Smooth muscle cell (in vitro differentiated cells): Measurements from ENCODE around the gene SOCS3. TPM values are rescaled to one million over a fixed set of nuclear protein-coding genes. Genes with fewer than 3 reads are reported as not detected.
"Not testable (repeated sequence)": the region's sequence is repeated elsewhere in the genome, so short reads cannot be mapped to it uniquely, and the experiment has no call there.

Experiments used
- DNase-seq: peaks from one replicate; lab custom pipeline; 2025; ENCODE audit not compliant: unreplicated experiment; lab: John Stamatoyannopoulos, UW
- H2AFZ ChIP-seq: fragments of 200-600 bp; sonication (generic); 2 replicates; pipeline ENCODE4 v1.6.0; 2016; ENCODE audit warnings: antibody characterized with exemption, low read depth, mild to moderate bottlenecking
- H3F3A ChIP-seq: fragments of 200-600 bp; sonication (generic); 2 replicates; pipeline ENCODE4 v1.6.0; 2017; ENCODE audit warnings: antibody characterized with exemption, low read depth
- H3K27ac ChIP-seq: fragments of 200-600 bp; sonication (generic); 2 replicates; pipeline ENCODE4 v1.5.1; 2016; ENCODE audit warnings: low read depth, mild to moderate bottlenecking
- H3K27me3 ChIP-seq: fragments of 200-600 bp; sonication (generic); 2 replicates; pipeline ENCODE4 v1.6.1; 2016; ENCODE audit warnings: low read depth, mild to moderate bottlenecking
- H3K36me3 ChIP-seq: fragments of 200-600 bp; sonication (generic); 2 replicates; pipeline ENCODE4 v1.5.1; 2016; ENCODE audit warnings: low read depth
- H3K4me1 ChIP-seq: fragments of 200-600 bp; sonication (generic); 2 replicates; pipeline ENCODE4 v1.5.1; 2016; ENCODE audit warnings: low read depth
- H3K4me2 ChIP-seq: fragments of 200-600 bp; sonication (generic); 2 replicates; pipeline ENCODE4 v1.6.0; 2016; ENCODE audit warnings: mild to moderate bottlenecking
- H3K4me3 ChIP-seq: fragments of 200-600 bp; sonication (generic); 2 replicates; pipeline ENCODE4 v1.5.1; 2016; ENCODE audit warnings: mild to moderate bottlenecking
- H3K79me2 ChIP-seq: fragments of 200-600 bp; sonication (generic); 2 replicates; pipeline ENCODE4 v1.6.0; 2016; ENCODE audit warnings: low read depth, mild to moderate bottlenecking
- H3K9ac ChIP-seq: fragments of 200-600 bp; sonication (generic); 2 replicates; pipeline ENCODE4 v1.6.0; 2016; ENCODE audit warnings: low read depth
- H3K9me3 ChIP-seq: fragments of 200-600 bp; sonication (generic); replicated peaks from 2 replicates; pipeline ENCODE4 v1.5.1; 2016; ENCODE audit warnings: low read depth
- H4K20me1 ChIP-seq: fragments of 200-600 bp; sonication (generic); 2 replicates; pipeline ENCODE4 v1.6.0; 2016; ENCODE audit warnings: low read depth
- WGBS: methylation state at CpG from one replicate; pipeline ENCODE4 v1.1.7; 2016; ENCODE audit warnings: low lambda C conversion rate; 5-methylcytosine and 5-hydroxymethylcytosine counted together
- polyA plus RNA-seq: library from polyadenylated mRNA; unstranded; fragments of >200 nt; fragmentation: Nextera tagmentation; extraction: Ambion mirVana; gene quantifications from 2 replicates; pipeline ENCODE4 v1.2.1, GENCODE V29; 2016
- total RNA-seq: library from RNA; depleted of rRNA; stranded (reverse); fragments of >200 nt; gene quantifications from 2 replicates; pipeline ENCODE4 v1.2.3, GENCODE V29; 2014
- TF ChIP-seq, protein P1 (sequence below): fragments of 200-600 bp; sonication (generic); IDR thresholded peaks from 2 replicates; pipeline ENCODE4 v1.5.1; 2017; ENCODE audit warnings: borderline replicate concordance, mild to moderate bottlenecking, antibody characterized with exemption; ENCODE audit not compliant: insufficient read depth, poor library complexity, severe bottlenecking

SOCS3 gene
- total and polyA plus RNA-seq, 2 experiments from 2014 or later, result 116 to 310 TPM

DNA sequence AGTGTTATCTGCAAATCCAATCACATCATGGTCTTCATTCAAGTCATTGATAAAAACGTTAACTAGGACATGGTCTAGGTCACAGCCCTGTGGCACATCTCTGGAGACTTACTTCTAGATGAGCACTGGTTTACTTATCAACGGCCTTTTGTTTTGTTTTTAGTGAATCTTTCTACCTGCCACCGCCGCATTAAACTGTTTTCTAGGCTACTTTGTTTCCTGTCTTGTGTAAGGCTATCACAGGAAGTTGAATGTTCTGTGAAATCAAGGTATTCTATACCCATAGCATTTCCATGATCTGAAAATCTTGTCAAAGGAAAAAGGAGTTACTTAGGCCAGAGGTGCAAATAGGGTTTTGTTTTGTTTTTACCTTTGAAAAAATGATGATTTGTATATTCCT, 26.9 kb downstream of the SOCS3 start:
- Histone ChIP-seq H3K9me3 (no peaks in the 10 kb centered on the region), H3K79me2 (no peaks in the 10 kb centered on the region), H3K36me3 (no peaks in the 10 kb centered on the region), H3K27me3 (no peaks in the 10 kb centered on the region), H3K4me2 (no peak overlapping the region), H3K4me3 (no peak overlapping the region), H2AFZ (no peak overlapping the region), H3F3A (no peaks in the 10 kb centered on the region), H3K4me1 (peaks cover 8% of the 10 kb centered on the region), H3K9ac (no peak overlapping the region), H4K20me1 (no peaks in the 10 kb centered on the region), H3K27ac (no peak overlapping the region)
- TF ChIP-seq, protein P1, sequence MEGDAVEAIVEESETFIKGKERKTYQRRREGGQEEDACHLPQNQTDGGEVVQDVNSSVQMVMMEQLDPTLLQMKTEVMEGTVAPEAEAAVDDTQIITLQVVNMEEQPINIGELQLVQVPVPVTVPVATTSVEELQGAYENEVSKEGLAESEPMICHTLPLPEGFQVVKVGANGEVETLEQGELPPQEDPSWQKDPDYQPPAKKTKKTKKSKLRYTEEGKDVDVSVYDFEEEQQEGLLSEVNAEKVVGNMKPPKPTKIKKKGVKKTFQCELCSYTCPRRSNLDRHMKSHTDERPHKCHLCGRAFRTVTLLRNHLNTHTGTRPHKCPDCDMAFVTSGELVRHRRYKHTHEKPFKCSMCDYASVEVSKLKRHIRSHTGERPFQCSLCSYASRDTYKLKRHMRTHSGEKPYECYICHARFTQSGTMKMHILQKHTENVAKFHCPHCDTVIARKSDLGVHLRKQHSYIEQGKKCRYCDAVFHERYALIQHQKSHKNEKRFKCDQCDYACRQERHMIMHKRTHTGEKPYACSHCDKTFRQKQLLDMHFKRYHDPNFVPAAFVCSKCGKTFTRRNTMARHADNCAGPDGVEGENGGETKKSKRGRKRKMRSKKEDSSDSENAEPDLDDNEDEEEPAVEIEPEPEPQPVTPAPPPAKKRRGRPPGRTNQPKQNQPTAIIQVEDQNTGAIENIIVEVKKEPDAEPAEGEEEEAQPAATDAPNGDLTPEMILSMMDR, result no peak
- WGBS, result 82% methylated on average over 4 of the region's 4 CpGs
- no peak for DNase-seq

DNA sequence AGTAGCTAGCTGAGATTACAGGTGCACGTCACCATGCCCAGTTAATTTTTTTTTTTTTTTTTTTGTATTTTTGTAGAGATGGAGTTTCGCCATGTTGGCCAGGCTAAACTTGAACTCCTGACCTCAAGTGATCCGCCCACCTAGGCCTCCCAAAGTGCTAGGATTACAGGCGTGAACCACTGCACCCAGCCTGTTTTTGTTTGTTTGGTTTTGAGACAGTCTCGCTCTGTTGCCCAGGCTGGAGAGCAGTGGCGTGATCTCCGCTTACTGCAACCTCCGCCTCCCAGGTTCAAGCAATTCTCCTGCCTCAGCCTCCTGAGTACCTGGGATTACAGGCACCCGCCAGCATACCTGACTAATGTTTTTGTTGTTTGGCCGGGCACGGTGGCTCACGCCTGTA, 28.5 kb downstream of the SOCS3 start:
- H4K20me1 ChIP-seq, H3K4me1 ChIP-seq, H2AFZ ChIP-seq, H3K9me3 ChIP-seq, DNase-seq, H3K27me3 ChIP-seq, H3K9ac ChIP-seq, H3F3A ChIP-seq, H3K4me3 ChIP-seq, H3K79me2 ChIP-seq, H3K36me3 ChIP-seq, H3K27ac ChIP-seq, H3K4me2 ChIP-seq: not testable (repeated sequence)
- 93% methylated on average over 12 of the region's 12 CpGs for WGBS

DNA sequence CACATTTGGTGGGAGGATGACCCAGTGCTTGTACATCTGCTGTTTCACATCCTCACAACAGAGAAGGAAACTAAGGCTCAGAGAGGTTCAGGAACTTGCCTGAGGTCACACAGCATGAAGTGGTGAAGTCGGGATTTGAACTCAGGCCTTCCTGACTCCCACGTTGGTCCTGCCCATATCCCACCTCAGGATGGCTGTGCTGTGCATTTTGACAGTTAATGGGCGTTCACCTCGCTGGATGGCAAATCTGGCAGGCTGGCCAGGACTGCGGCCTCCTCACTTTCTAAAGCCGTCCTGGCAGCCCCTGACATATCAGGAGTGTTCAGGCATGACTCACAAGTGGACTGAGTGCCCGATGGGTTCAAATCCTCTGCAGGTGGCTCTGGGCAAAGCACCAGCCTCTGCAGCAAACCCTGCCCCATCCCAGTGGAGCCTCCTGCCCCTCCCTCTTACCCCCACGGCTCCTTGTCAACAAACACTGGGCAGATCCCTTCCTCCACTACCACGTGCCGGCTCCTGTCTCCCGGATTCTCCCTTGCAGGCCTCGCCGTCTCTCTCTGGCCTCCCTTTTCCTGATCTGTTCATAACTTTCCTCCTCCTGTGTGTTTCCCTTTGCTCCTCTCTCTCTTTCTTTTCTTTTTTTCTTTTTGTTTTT, 29.2 kb downstream of the SOCS3 start:
- Histone ChIP-seq H4K20me1 (no peaks in the 10 kb centered on the region), H3K79me2 (no peaks in the 10 kb centered on the region), H3K4me1 (peaks cover 8% of the 10 kb centered on the region), H3K27me3 (no peaks in the 10 kb centered on the region), H3K9ac (no peak overlapping the region), H2AFZ (no peak overlapping the region), H3F3A (no peaks in the 10 kb centered on the region), H3K36me3 (no peaks in the 10 kb centered on the region), H3K4me2 (no peak overlapping the region), H3K4me3 (no peak overlapping the region), H3K27ac (no peak overlapping the region), H3K9me3 (no peaks in the 10 kb centered on the region)
- DNase-seq, result no peak
- 62% methylated on average over 12 of the region's 13 CpGs for WGBS
- TF ChIP-seq, protein P1, result no peak

DNA sequence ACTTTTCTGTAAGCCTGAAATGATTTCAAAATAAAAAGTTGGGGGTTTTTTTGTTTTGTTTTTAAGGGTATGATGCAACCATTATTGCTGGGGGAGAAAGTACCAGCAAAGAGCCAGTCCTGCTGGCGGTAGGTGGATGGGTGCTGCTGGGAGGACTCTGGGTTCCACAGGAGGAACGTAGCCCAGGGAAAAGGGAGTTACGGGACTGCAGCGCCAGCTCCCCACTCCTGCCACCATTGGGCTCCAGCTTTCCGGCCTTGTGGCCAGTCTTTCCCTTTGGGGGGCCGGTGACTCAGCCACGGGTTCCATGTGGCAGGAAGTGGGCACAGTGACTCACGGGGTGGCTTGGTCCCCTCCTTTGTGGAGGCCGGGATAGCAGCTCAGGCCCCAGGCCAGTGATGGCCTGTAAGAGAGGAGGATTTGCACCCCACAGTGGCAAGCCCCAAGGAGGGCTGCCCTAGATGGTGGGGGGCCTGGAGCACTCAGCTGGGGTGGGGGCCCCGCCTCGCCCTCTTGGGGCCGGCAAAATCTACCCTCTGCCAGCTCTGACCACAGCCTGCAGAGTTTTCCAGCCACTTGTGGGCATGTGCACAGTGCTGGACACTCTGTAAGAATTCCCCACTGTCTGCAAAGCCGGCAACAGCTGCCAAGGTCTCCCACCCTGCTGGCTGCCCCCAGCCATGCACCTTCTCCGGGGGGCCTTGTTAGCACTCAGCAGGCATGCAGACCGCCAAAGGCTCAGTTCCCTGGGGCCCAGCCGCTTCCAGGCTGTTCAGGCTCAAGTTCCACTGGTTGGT, 30.4 kb downstream of the SOCS3 start:
- Histone ChIP-seq H3K9ac (no peak overlapping the region), H3K27ac (peak overlapping the region; percentile 60), H3K36me3 (no peaks in the 10 kb centered on the region), H4K20me1 (no peaks in the 10 kb centered on the region), H3K4me2 (peak overlapping the region; percentile 31), H3K4me3 (no peak overlapping the region), H3F3A (no peaks in the 10 kb centered on the region), H3K9me3 (no peaks in the 10 kb centered on the region), H3K4me1 (peaks cover 8% of the 10 kb centered on the region), H2AFZ (peak overlapping the region; percentile 32), H3K27me3 (no peaks in the 10 kb centered on the region), H3K79me2 (no peaks in the 10 kb centered on the region)
- 66% methylated on average over 15 of the region's 16 CpGs for WGBS
- TF ChIP-seq, protein P1, result no peak
- no peak for DNase-seq
